Activated CD8-positive, alpha-beta T cell treated with anti-CD3 and anti-CD28 coated beads for 36 hours (primary cell): ENCODE measurements around the gene GIMD1. TPM values are rescaled to one million over a fixed set of nuclear protein-coding genes. Genes with fewer than 3 reads are reported as not detected.

Source experiments
- ATAC-seq: fragments of 200-7000 bp; cut with Tn5 transposase; one replicate; pipeline ENCODE4 v1.10.0; 2021; ENCODE audit warnings: mild to moderate bottlenecking, moderate library complexity
- CTCF ChIA-PET: fragments of 350-600 bp; sonication (Branson Sonifier 250); formaldehyde crosslinking; loops from one replicate; lab custom pipeline; 2021; ENCODE audit warnings: antibody characterized with exemption; lab: Charles Lee
- POLR2A ChIA-PET: fragments of 350-600 bp; sonication (Branson Sonifier 250); formaldehyde crosslinking; loops from one replicate; lab custom pipeline; 2021; ENCODE audit warnings: antibody characterized with exemption; lab: Charles Lee
- DNase-seq: peaks from one replicate; pipeline ENCODE4 v3.0.0-alpha.2; 2020
- H3K27ac Mint-ChIP-seq: one replicate; pipeline ENCODE4 v1.8.0; 2021; ENCODE audit warnings: mild to moderate bottlenecking, mixed read lengths
- H3K27me3 Mint-ChIP-seq: one replicate; pipeline ENCODE4 v1.8.0; 2021; ENCODE audit warnings: mixed read lengths
- H3K36me3 Mint-ChIP-seq: one replicate; pipeline ENCODE4 v1.8.0; 2021; ENCODE audit warnings: low read depth, mixed read lengths
- H3K4me1 Mint-ChIP-seq: one replicate; pipeline ENCODE4 v1.8.0; 2021; ENCODE audit warnings: low read depth, mixed read lengths
- H3K4me3 Mint-ChIP-seq: one replicate; pipeline ENCODE4 v1.8.0; 2021; ENCODE audit warnings: mild to moderate bottlenecking, moderate library complexity, mixed read lengths
- H3K9me3 Mint-ChIP-seq: one replicate; pipeline ENCODE4 v1.8.0; 2021; ENCODE audit warnings: mixed read lengths
- CTCF ChIP-seq: fragments of 200-600 bp; IDR thresholded peaks from one replicate; pipeline ENCODE4 v1.8.0; 2022; ENCODE audit warnings: antibody characterized with exemption, mild to moderate bottlenecking
- intact Hi-C: fragments of 100-400 bp; cut with micrococcal nuclease; formaldehyde crosslinking; loops from one replicate; pipeline ENCODE4 v1.10.0; 2022
- total RNA-seq, 2 experiments: library from RNA; stranded (reverse); gene quantifications; one replicate each; pipeline ENCODE4 v1.2.3, GENCODE V29; 2021

GIMD1 gene
- total RNA-seq, 2 experiments from 2014 or later = not detected

GRCh38 chr4:106320235-106320634 lies 48.3 kb downstream of the GIMD1 start:
- Mint-ChIP-seq H3K36me3 (peaks cover 25% of the 10 kb centered on the region), H3K9me3 (no peaks in the 10 kb centered on the region), H3K27ac (no peak overlapping the region), H3K4me1 (peaks cover 23% of the 10 kb centered on the region), H3K4me3 (no peak overlapping the region), H3K27me3 (no peaks in the 10 kb centered on the region)
- TF ChIP-seq CTCF = no peak
- ATAC-seq (no peak), DNase-seq (no peak)
- intact Hi-C loops = no loop called here
- POLR2A ChIA-PET = no interaction called here
- CTCF ChIA-PET = no interaction called here

GRCh38 chr4:106318511-106318910 lies 50.1 kb downstream of the GIMD1 start:
- intact Hi-C loops = no loop called here
- H3K4me3 Mint-ChIP-seq = no peak overlapping the region
- H3K36me3 Mint-ChIP-seq = peaks cover 23% of the 10 kb centered on the region
- peaks cover 32% of the 10 kb centered on the region for H3K4me1 Mint-ChIP-seq
- H3K27me3 Mint-ChIP-seq = no peaks in the 10 kb centered on the region
- ChIA-PET POLR2A (no interaction called here), CTCF (no interaction called here)
- no peak for DNase-seq
- no peak for TF ChIP-seq CTCF
- no peaks in the 10 kb centered on the region for H3K9me3 Mint-ChIP-seq
- ATAC-seq = no peak
- H3K27ac Mint-ChIP-seq = peak overlapping the region; percentile 72

GRCh38 chr4:106317815-106318214 lies 50.8 kb downstream of the GIMD1 start:
- no peak for ATAC-seq
- intact Hi-C loops = no loop called here
- H3K4me1 Mint-ChIP-seq = peaks cover 31% of the 10 kb centered on the region
- TF ChIP-seq CTCF = no peak
- no peaks in the 10 kb centered on the region for H3K9me3 Mint-ChIP-seq
- H3K27me3 Mint-ChIP-seq = no peaks in the 10 kb centered on the region
- DNase-seq = no peak
- no peak overlapping the region for H3K27ac Mint-ChIP-seq
- H3K36me3 Mint-ChIP-seq = peaks cover 23% of the 10 kb centered on the region
- no peak overlapping the region for H3K4me3 Mint-ChIP-seq
- POLR2A ChIA-PET = no interaction called here
- CTCF ChIA-PET = no interaction called here

- POLR2A ChIA-PET = interaction anchor here (1.6 kb wide), 1 partner anchor 10 kb away, joined by 8 read pairs; no protein-coding TSS in a partner anchor
- Mint-ChIP-seq H3K9me3 (no peaks in the 10 kb centered on the region), H3K4me1 (peaks cover 31% of the 10 kb centered on the region), H3K27me3 (no peaks in the 10 kb centered on the region), H3K4me3 (no peak overlapping the region), H3K36me3 (peaks cover 21% of the 10 kb centered on the region), H3K27ac (no peak overlapping the region)
- ATAC-seq (no peak), DNase-seq (no peak)
- CTCF ChIA-PET = no interaction called here
- TF ChIP-seq CTCF = no peak
- intact Hi-C loops = no loop called here
These were observed 51.7 kb downstream of the GIMD1 start for GRCh38 chr4:106316773-106317409.

- Mint-ChIP-seq H3K4me3 (no peak within 1 kb of the TSS), H3K27me3 (no peaks in the 10 kb centered on the region), H3K27ac (no peak within 1 kb of the TSS), H3K4me1 (peaks cover 29% of the 10 kb centered on the region), H3K36me3 (peaks cover 18% of the 10 kb centered on the region), H3K9me3 (no peaks in the 10 kb centered on the region)
- intact Hi-C loops = no loop called here
- no peak for TF ChIP-seq CTCF
- DNase-seq (peak; percentile 91), ATAC-seq (peak; percentile 90)
- ChIA-PET CTCF (interaction anchor here (0.9 to 1.8 kb wide), 3 partner anchors 12 to 77 kb away, joined by 3 to 7 read pairs (median 4); no protein-coding TSS in a partner anchor), POLR2A (interaction anchor here (0.6 to 1.6 kb wide), 8 partner anchors 10 to 1362 kb away, joined by 3 to 8 read pairs (median 3); no protein-coding TSS in a partner anchor)
These were observed 52.4 kb downstream of the GIMD1 start, which contains the start of the genes AIMP1 and TBCK for GRCh38 chr4:106315968-106316772. TSS of gene AIMP1 (plus strand) at chr4:106316550. CDS start at chr4:106325010, 8,460 bp downstream. TSS of gene TBCK (minus strand) at chr4:106316209. CDS start at chr4:106308960, 7,249 bp downstream.
